Ishikawa (cell line): Measurements from ENCODE around the gene EYS.

ENCODE experiments used
- CEBPB ChIP-seq: IDR thresholded peaks from 2 replicates; pipeline ENCODE4 v1.6.1; 2012
- CREB1 ChIP-seq: IDR thresholded peaks from 2 replicates; pipeline ENCODE4 v1.6.1; 2012; ENCODE audit warnings: low read depth
- EGR1 ChIP-seq: IDR thresholded peaks from 2 replicates; pipeline ENCODE4 v1.6.1; 2012
- EP300 ChIP-seq: IDR thresholded peaks from 2 replicates; pipeline ENCODE4 v1.6.1; 2012; ENCODE audit warnings: borderline replicate concordance
- FOXM1 ChIP-seq: IDR thresholded peaks from 2 replicates; pipeline ENCODE4 v1.6.1; 2012; ENCODE audit warnings: low read depth, borderline replicate concordance
- MAX ChIP-seq: IDR thresholded peaks from 2 replicates; pipeline ENCODE4 v1.6.1; 2012
- NFIC ChIP-seq: IDR thresholded peaks from 2 replicates; pipeline ENCODE4 v1.6.1; 2012
- RAD21 ChIP-seq: IDR thresholded peaks from 2 replicates; pipeline ENCODE4 v1.6.1; 2012; ENCODE audit warnings: low read depth
- REST ChIP-seq: IDR thresholded peaks from 2 replicates; pipeline ENCODE4 v1.6.1; 2012; ENCODE audit warnings: low read depth, mild to moderate bottlenecking
- TAF1 ChIP-seq: IDR thresholded peaks from 2 replicates; pipeline ENCODE4 v1.6.1; 2012; ENCODE audit warnings: low read depth, mild to moderate bottlenecking
- TCF12 ChIP-seq: IDR thresholded peaks from 2 replicates; pipeline ENCODE4 v1.6.1; 2012; ENCODE audit warnings: low read depth
- TEAD4 ChIP-seq: IDR thresholded peaks from 2 replicates; pipeline ENCODE4 v1.6.1; 2012
- USF1 ChIP-seq: IDR thresholded peaks from 2 replicates; pipeline ENCODE4 v1.6.1; 2012
- YY1 ChIP-seq: IDR thresholded peaks from 2 replicates; pipeline ENCODE4 v1.6.1; 2012; ENCODE audit warnings: low read depth
- ZBTB7A ChIP-seq: IDR thresholded peaks from 2 replicates; pipeline ENCODE4 v1.6.1; 2012; ENCODE audit warnings: low read depth

EYS gene

GRCh38 chr6:63799313-63799712 lies 1907.7 kb downstream of the EYS start:
- TF ChIP-seq NFIC (no peak), YY1 (no peak), TEAD4 (no peak), TCF12 (no peak), EP300 (no peak), EGR1 (no peak), MAX (no peak), CREB1 (no peak), CEBPB (no peak), TAF1 (no peak), USF1 (no peak), FOXM1 (no peak), RAD21 (no peak), ZBTB7A (no peak), REST (no peak)

GRCh38 chr6:63798378-63798777 lies 1908.6 kb downstream of the EYS start:
- TF ChIP-seq REST = no peak

GRCh38 chr6:63797721-63798120 lies 1909.3 kb downstream of the EYS start:
- TF ChIP-seq CEBPB (no peak), TCF12 (no peak)

- no peak for TF ChIP-seq EGR1
Measured at GRCh38 chr6:63795826-63796225, 1911.2 kb downstream of the EYS start.

- TF ChIP-seq FOXM1 = no peak
- TF ChIP-seq EP300 = no peak
- TF ChIP-seq TAF1 = no peak
- TF ChIP-seq USF1 = no peak
- TF ChIP-seq NFIC = no peak
- no peak for TF ChIP-seq RAD21
- no peak for TF ChIP-seq ZBTB7A
Measured at GRCh38 chr6:63795006-63795405, 1912.0 kb downstream of the EYS start.

- TF ChIP-seq REST = no peak
- no peak for TF ChIP-seq YY1
- TF ChIP-seq TAF1 = no peak
- TF ChIP-seq NFIC = no peak
- TF ChIP-seq MAX = no peak
- no peak for TF ChIP-seq ZBTB7A
- no peak for TF ChIP-seq EP300
- no peak for TF ChIP-seq RAD21
- TF ChIP-seq USF1 = no peak
- no peak for TF ChIP-seq FOXM1
- no peak for TF ChIP-seq EGR1
- TF ChIP-seq TCF12 = no peak
- no peak for TF ChIP-seq CREB1
- no peak for TF ChIP-seq TEAD4
- TF ChIP-seq CEBPB = no peak
Measured at GRCh38 chr6:63793465-63794137, 1913.4 kb downstream of the EYS start.
